ENCODE results near the gene AGT.

Gene AGT

GRCh38 chr1:230757856-230758708 is 44.2 kb upstream of the AGT start:
- no peaks in the 10 kb centered on the region for H3K9me3 ChIP-seq
- H3K4me3 ChIP-seq (ENCODE audit: low read depth, low read length) = no peak overlapping the region
- H3K27me3 ChIP-seq = no peaks in the 10 kb centered on the region
- H3K36me3 ChIP-seq = no peaks in the 10 kb centered on the region
- H3K4me1 ChIP-seq = peaks cover 8% of the 10 kb centered on the region
- TF ChIP-seq CTCF (IDR thresholded peaks at IDR 0.05; ENCODE audit: low read depth, low read length) = no peak
- no peak for DNase-seq

GRCh38 chr1:230754796-230755195 is 40.9 kb upstream of the AGT start:
- no peak overlapping the region for H3K4me3 ChIP-seq (ENCODE audit: low read depth, low read length)
- no peaks in the 10 kb centered on the region for H3K36me3 ChIP-seq
- TF ChIP-seq CTCF (IDR thresholded peaks at IDR 0.05; ENCODE audit: low read depth, low read length) = no peak
- H3K27me3 ChIP-seq = no peaks in the 10 kb centered on the region
- H3K4me1 ChIP-seq = peaks cover 8% of the 10 kb centered on the region
- DNase-seq = no peak
- no peaks in the 10 kb centered on the region for H3K9me3 ChIP-seq

GRCh38 chr1:230753586-230754251 is 39.8 kb upstream of the AGT start:
- no peaks in the 10 kb centered on the region for H3K36me3 ChIP-seq

GRCh38 chr1:230753191-230753585 is 39.3 kb upstream of the AGT start:
- no peak for DNase-seq
- Histone ChIP-seq H3K4me3 (ENCODE audit: low read depth, low read length) (no peak overlapping the region), H3K27me3 (no peaks in the 10 kb centered on the region), H3K4me1 (peaks cover 7% of the 10 kb centered on the region), H3K9me3 (no peaks in the 10 kb centered on the region), H3K36me3 (no peaks in the 10 kb centered on the region)
- no peak for TF ChIP-seq CTCF (IDR thresholded peaks at IDR 0.05; ENCODE audit: low read depth, low read length)

More at GRCh38 chr1:230753586-230754251, 39.8 kb upstream of the AGT start:
- Histone ChIP-seq H3K4me1 (peaks cover 8% of the 10 kb centered on the region), H3K4me3 (ENCODE audit: low read depth, low read length) (no peak overlapping the region), H3K9me3 (no peaks in the 10 kb centered on the region), H3K27me3 (no peaks in the 10 kb centered on the region)
- DNase-seq = peak; percentile 65
- TF ChIP-seq CTCF (IDR thresholded peaks at IDR 0.05; ENCODE audit: low read depth, low read length) = no peak

- TF ChIP-seq CTCF (IDR thresholded peaks at IDR 0.05; ENCODE audit: low read depth, low read length) = no peak
- Histone ChIP-seq H3K27me3 (no peaks in the 10 kb centered on the region), H3K9me3 (no peaks in the 10 kb centered on the region), H3K4me1 (peaks cover 3% of the 10 kb centered on the region), H3K36me3 (no peaks in the 10 kb centered on the region), H3K4me3 (ENCODE audit: low read depth, low read length) (no peak overlapping the region)
- no peak for DNase-seq
These were observed 38.5 kb upstream of the AGT start for GRCh38 chr1:230752407-230752806.
